Measurements from ENCODE around the gene TMCO6.
A peak's percentile ranks its signal among the peaks of the same experiment; 100 is the strongest.
"Not testable (repeated sequence)": the region's sequence is repeated elsewhere in the genome, so short reads cannot be mapped to it uniquely, and the experiment has no call there.

The TMCO6 gene

GRCh38 chr5:140639148-140639981 is at the start of gene TMCO6:
Gene TMCO6, plus strand, starts transcription at chr5:140639451. Its CDS starts 77 bp downstream, at chr5:140639528.
- peak; percentile 94 to 96 for DNase-seq (ENCODE audit: extremely low read depth in 1 of 2, low read depth in 1 of 2)

- DNase-seq (ENCODE audit: extremely low read depth in 1 of 2, low read depth in 1 of 2): no peak
Measured at GRCh38 chr5:140590861-140591260, 48.4 kb upstream of the TMCO6 start.

GRCh38 chr5:140591747-140592372 is 47.4 kb upstream of the TMCO6 start:
- DNase-seq (ENCODE audit: extremely low read depth in 1 of 2, low read depth in 1 of 2): no peak

GRCh38 chr5:140593070-140593469 is 46.2 kb upstream of the TMCO6 start:
- not testable (repeated sequence) for DNase-seq (ENCODE audit: extremely low read depth in 1 of 2, low read depth in 1 of 2)

- DNase-seq (ENCODE audit: extremely low read depth in 1 of 2, low read depth in 1 of 2): no peak
Measured at GRCh38 chr5:140594169-140594568, 45.1 kb upstream of the TMCO6 start.

- no peak for DNase-seq (ENCODE audit: extremely low read depth in 1 of 2, low read depth in 1 of 2)
Measured at GRCh38 chr5:140595538-140596300, 43.5 kb upstream of the TMCO6 start.

- DNase-seq (ENCODE audit: extremely low read depth in 1 of 2, low read depth in 1 of 2): no peak
Measured at GRCh38 chr5:140596321-140596741, 42.9 kb upstream of the TMCO6 start.

GRCh38 chr5:140598836-140599235 is 40.4 kb upstream of the TMCO6 start:
- no peak for DNase-seq (ENCODE audit: extremely low read depth in 1 of 2, low read depth in 1 of 2)

GRCh38 chr5:140600096-140600495 is 39.2 kb upstream of the TMCO6 start:
- DNase-seq (ENCODE audit: extremely low read depth in 1 of 2, low read depth in 1 of 2): no peak

GRCh38 chr5:140602147-140602546 is 37.1 kb upstream of the TMCO6 start:
- no peak for DNase-seq (ENCODE audit: extremely low read depth in 1 of 2, low read depth in 1 of 2)

GRCh38 chr5:140603446-140603698 is 35.9 kb upstream of the TMCO6 start:
- DNase-seq (ENCODE audit: extremely low read depth in 1 of 2, low read depth in 1 of 2): not testable (repeated sequence)

- DNase-seq (ENCODE audit: extremely low read depth in 1 of 2, low read depth in 1 of 2): no peak
Measured at GRCh38 chr5:140603734-140604133, 35.5 kb upstream of the TMCO6 start.

- DNase-seq (ENCODE audit: extremely low read depth in 1 of 2, low read depth in 1 of 2): no peak
Measured at GRCh38 chr5:140605879-140606278, 33.4 kb upstream of the TMCO6 start.

- DNase-seq (ENCODE audit: extremely low read depth in 1 of 2, low read depth in 1 of 2): no peak
Measured at GRCh38 chr5:140607031-140607430, 32.2 kb upstream of the TMCO6 start.

- no peak for DNase-seq (ENCODE audit: extremely low read depth in 1 of 2, low read depth in 1 of 2)
Measured at GRCh38 chr5:140608722-140609121, 30.5 kb upstream of the TMCO6 start.

GRCh38 chr5:140609126-140609525 is 30.1 kb upstream of the TMCO6 start:
- no peak for DNase-seq (ENCODE audit: extremely low read depth in 1 of 2, low read depth in 1 of 2)

GRCh38 chr5:140611020-140611521 is 28.2 kb upstream of the TMCO6 start:
- DNase-seq (ENCODE audit: extremely low read depth in 1 of 2, low read depth in 1 of 2): no peak

- no peak for DNase-seq (ENCODE audit: extremely low read depth in 1 of 2, low read depth in 1 of 2)
Measured at GRCh38 chr5:140622301-140622700, 16.9 kb upstream of the TMCO6 start.

- not testable (repeated sequence) for DNase-seq (ENCODE audit: extremely low read depth in 1 of 2, low read depth in 1 of 2)
Measured at GRCh38 chr5:140623061-140623460, 16.2 kb upstream of the TMCO6 start.

- not testable (repeated sequence) for DNase-seq (ENCODE audit: extremely low read depth in 1 of 2, low read depth in 1 of 2)
Measured at GRCh38 chr5:140624886-140625285, 14.4 kb upstream of the TMCO6 start.

- no peak for DNase-seq (ENCODE audit: extremely low read depth in 1 of 2, low read depth in 1 of 2)
Measured at GRCh38 chr5:140627972-140628371, 11.3 kb upstream of the TMCO6 start.

- no peak for DNase-seq (ENCODE audit: extremely low read depth in 1 of 2, low read depth in 1 of 2)
Measured at GRCh38 chr5:140628711-140629110, 10.5 kb upstream of the TMCO6 start.

All from activated CD8-positive, alpha-beta memory T cell treated with anti-CD3 and anti-CD28 coated beads for 1 hour (primary cell).